ENCODE measurements around the gene XXYLT1. TPM values are rescaled to one million over a fixed set of nuclear protein-coding genes. Genes with fewer than 3 reads are reported as not detected.
"Not testable (repeated sequence)": the region's sequence is repeated elsewhere in the genome, so short reads cannot be mapped to it uniquely, and the experiment has no call there.

The XXYLT1 gene
- polyA plus RNA-seq, 5 donors = 23.6 to 31.7 (median 25.0) TPM

- DNase-seq = no peak
These were observed 34.7 kb downstream of the XXYLT1 start for GRCh38 chr3:195236076-195236798.

- DNase-seq = no peak
These were observed 40.7 kb downstream of the XXYLT1 start for GRCh38 chr3:195230244-195230643.

GRCh38 chr3:195228886-195229285, 42.1 kb downstream of the XXYLT1 start:
- DNase-seq = not testable (repeated sequence)

- DNase-seq = no peak
These were observed 43.1 kb downstream of the XXYLT1 start for GRCh38 chr3:195227871-195228270.

- no peak for DNase-seq
These were observed 44.0 kb downstream of the XXYLT1 start for GRCh38 chr3:195226900-195227447.

- DNase-seq = no peak
These were observed 44.5 kb downstream of the XXYLT1 start for GRCh38 chr3:195226445-195226844.

- no peak for DNase-seq
These were observed 45.9 kb downstream of the XXYLT1 start for GRCh38 chr3:195224980-195225580.

GRCh38 chr3:195224156-195224979, 46.6 kb downstream of the XXYLT1 start:
- DNase-seq = no peak

- no peak for DNase-seq
These were observed 48.9 kb downstream of the XXYLT1 start for GRCh38 chr3:195221876-195222617.

GRCh38 chr3:195221015-195221853, 49.7 kb downstream of the XXYLT1 start:
- DNase-seq = peak in 1 of 2 donors; percentile 62

- DNase-seq = peak in 1 of 2 donors; percentile 62
These were observed 51.4 kb downstream of the XXYLT1 start for GRCh38 chr3:195219351-195220230.

- DNase-seq = not testable (repeated sequence)
These were observed 52.6 kb downstream of the XXYLT1 start for GRCh38 chr3:195218331-195218730.

GRCh38 chr3:195215576-195215975, 55.4 kb downstream of the XXYLT1 start:
- not testable (repeated sequence) for DNase-seq

- no peak for DNase-seq
These were observed 56.6 kb downstream of the XXYLT1 start for GRCh38 chr3:195214381-195214780.

GRCh38 chr3:195213639-195214315, 57.2 kb downstream of the XXYLT1 start:
- DNase-seq = no peak

- no peak for DNase-seq
These were observed 58.1 kb downstream of the XXYLT1 start for GRCh38 chr3:195212749-195213375.

GRCh38 chr3:195212033-195212748, 58.8 kb downstream of the XXYLT1 start:
- DNase-seq = no peak
